Stomach (tissue), 4 donors: ENCODE data around the gene SORCS3.

Source experiments
- CTCF ChIP-seq, 7 experiments: fragments of 450-650 bp in 4 of 7; fragments of 200-600 bp in 3 of 7; sonication (generic) in 3 of 7; IDR thresholded peaks; one replicate each; pipeline ENCODE4 v1.5.1; 2016 to 2019; ENCODE audit warnings: antibody characterized with exemption in 7 of 7, control low read depth in 2 of 7, mild to moderate bottlenecking in 1 of 7
- EP300 ChIP-seq: sonication (generic); formaldehyde crosslinking; IDR thresholded peaks from one replicate; pipeline ENCODE4 v1.6.1; 2017; ENCODE audit warnings: antibody characterized with exemption
- POLR2A ChIP-seq, 4 donors: fragments of 450-650 bp; IDR thresholded peaks; one replicate each; pipeline ENCODE4 v1.6.1; 2016; ENCODE audit warnings: antibody characterized with exemption in 4 of 4, control low read depth in 2 of 4, mild to moderate bottlenecking in 1 of 4, moderate library complexity in 1 of 4
- POLR2AphosphoS5 ChIP-seq, 3 donors: sonication (generic); formaldehyde crosslinking; IDR thresholded peaks; one replicate each; pipeline ENCODE4 v1.6.1; 2016; ENCODE audit warnings: antibody characterized with exemption in 3 of 3

- TF ChIP-seq CTCF (IDR thresholded peaks at IDR 0.05) (no peak), POLR2A (IDR thresholded peaks at IDR 0.05) (no peak), EP300 (no peak), POLR2AphosphoS5 (IDR thresholded peaks at IDR 0.05) (no peak)
These were observed 126.7 kb downstream of the SORCS3 start for GRCh38 chr10:104767745-104768144.
